HUES64 (cell line): ENCODE results near the gene PM20D2.

Experiments used
- H3K27ac ChIP-seq: 2 replicates; pipeline ENCODE4 v1.7.0; 2013; ENCODE audit warnings: low read depth, low read length, inconsistent platforms
- H3K27me3 ChIP-seq: 2 replicates; pipeline ENCODE4 v1.6.1; 2013; ENCODE audit warnings: mild to moderate bottlenecking, low read length; ENCODE audit not compliant: insufficient read depth
- H3K36me3 ChIP-seq: 2 replicates; pipeline ENCODE4 v1.6.1; 2013; ENCODE audit warnings: mild to moderate bottlenecking, low read length; ENCODE audit not compliant: insufficient read depth
- H3K4me1 ChIP-seq: 2 replicates; pipeline ENCODE4 v1.6.1; 2013; ENCODE audit warnings: mild to moderate bottlenecking, low read length, moderate library complexity; ENCODE audit not compliant: insufficient read depth
- H3K4me3 ChIP-seq: 2 replicates; pipeline ENCODE4 v1.5.1; 2013; ENCODE audit warnings: mild to moderate bottlenecking, low read length, moderate library complexity
- H3K9ac ChIP-seq: 2 replicates; pipeline ENCODE4 v1.6.1; 2013; ENCODE audit warnings: mild to moderate bottlenecking, low read depth, low read length
- H3K9me3 ChIP-seq: 2 replicates; pipeline ENCODE4 v1.6.1; 2013; ENCODE audit warnings: low read depth, low read length; ENCODE audit not compliant: insufficient read depth
- WGBS: fragments of 150-250, 120-280 bp; methylation state at CpG from one replicate; pipeline ENCODE4 v1.1.7; 2013; ENCODE audit warnings: missing lambda C conversion rate; 5-methylcytosine and 5-hydroxymethylcytosine counted together

Gene PM20D2

DNA sequence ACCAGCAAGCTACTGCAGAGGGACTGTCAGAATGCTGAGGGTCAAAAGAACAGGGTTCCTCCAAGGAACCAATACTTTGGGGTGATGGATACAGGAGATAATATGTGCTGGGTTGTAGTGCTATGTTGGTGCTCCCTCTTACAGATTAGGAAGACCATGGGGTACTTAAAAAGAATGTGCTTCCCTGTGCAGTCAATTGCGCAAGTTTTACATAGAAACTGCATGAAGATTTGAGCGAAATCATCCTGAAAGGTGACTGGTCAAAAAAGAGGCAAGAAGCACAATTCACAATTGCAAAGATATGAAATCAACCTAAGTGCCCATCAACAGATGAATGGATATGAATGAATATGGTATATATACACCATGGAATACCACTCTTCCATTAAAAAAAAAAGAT, 37.4 kb downstream of the PM20D2 start:
- H3K4me3 ChIP-seq = no peak overlapping the region
- H3K36me3 ChIP-seq = no peaks in the 10 kb centered on the region
- H3K27me3 ChIP-seq = no peaks in the 10 kb centered on the region
- H3K27ac ChIP-seq = no peak overlapping the region
- H3K9ac ChIP-seq = no peak overlapping the region
- 67% methylated on average over 2 of the region's 2 CpGs for WGBS
- no peaks in the 10 kb centered on the region for H3K4me1 ChIP-seq
- H3K9me3 ChIP-seq = no peaks in the 10 kb centered on the region

DNA sequence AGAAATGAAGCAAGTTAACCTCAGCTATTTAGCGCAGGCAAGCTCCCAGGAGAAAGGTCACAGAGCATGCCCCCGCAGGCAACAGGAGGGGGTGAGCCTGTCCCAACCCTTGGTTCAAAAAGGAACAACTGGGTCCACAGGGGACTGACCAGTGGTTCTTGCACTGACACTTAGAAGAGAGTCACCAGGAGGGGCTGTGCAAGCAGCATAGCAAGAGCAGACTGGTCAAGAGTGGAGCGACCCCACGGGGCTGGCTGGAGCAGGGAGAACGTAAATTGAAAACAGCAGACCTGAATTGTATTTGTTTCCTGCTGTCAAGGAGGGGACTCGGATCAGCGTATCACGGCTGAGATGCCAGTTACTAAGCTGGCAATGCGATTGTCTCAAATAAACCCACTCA, 38.5 kb downstream of the PM20D2 start:
- Histone ChIP-seq H3K9ac (no peak overlapping the region), H3K27ac (no peak overlapping the region), H3K4me1 (no peaks in the 10 kb centered on the region), H3K4me3 (no peak overlapping the region), H3K36me3 (no peaks in the 10 kb centered on the region), H3K9me3 (no peaks in the 10 kb centered on the region), H3K27me3 (no peaks in the 10 kb centered on the region)
- WGBS = 91% methylated on average over 9 of the region's 9 CpGs

DNA sequence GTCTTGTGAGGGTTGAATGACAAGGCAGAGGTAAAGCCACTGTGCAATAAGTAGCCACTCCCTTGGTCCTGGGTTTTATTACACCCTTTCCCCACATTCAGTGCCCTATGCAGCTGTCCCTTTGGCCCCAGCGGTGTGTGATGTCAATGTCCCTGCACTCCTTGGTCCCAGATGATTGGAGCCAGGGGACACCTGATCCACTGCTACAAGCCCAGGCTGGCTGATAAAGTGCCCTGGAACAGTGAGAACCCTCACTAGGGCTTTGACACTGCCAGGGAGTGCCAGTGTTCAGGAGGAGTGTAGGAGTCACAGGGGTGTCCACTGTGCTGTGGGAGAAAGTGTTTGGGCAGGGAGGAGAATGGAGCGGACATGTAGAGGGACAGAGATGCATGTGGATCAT, 40.9 kb downstream of the PM20D2 start:
- Histone ChIP-seq H3K9me3 (no peaks in the 10 kb centered on the region), H3K4me3 (no peak overlapping the region), H3K9ac (no peak overlapping the region), H3K27me3 (no peaks in the 10 kb centered on the region), H3K36me3 (no peaks in the 10 kb centered on the region), H3K27ac (no peak overlapping the region), H3K4me1 (peaks cover 13% of the 10 kb centered on the region)
- 90% methylated on average over 2 of the region's 2 CpGs for WGBS

DNA sequence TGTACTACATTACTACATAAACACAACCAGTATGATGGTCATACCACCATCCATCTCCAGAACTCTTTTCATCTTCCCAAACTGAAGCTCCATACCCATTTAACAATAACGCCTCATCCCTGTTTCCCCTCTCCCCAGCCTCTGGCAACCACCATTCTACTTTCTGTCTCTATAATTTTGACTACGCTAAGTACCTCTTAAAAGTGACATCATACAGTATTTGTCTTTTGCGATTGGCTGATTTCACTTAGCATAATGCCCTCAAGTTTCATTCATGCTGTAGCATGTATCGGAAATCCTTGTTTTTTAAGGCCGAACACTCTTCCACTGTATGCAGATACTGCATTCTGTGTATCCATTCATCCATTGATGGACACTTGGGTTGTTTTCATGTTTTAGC, 41.6 kb downstream of the PM20D2 start:
- Histone ChIP-seq H3K9ac (no peak overlapping the region), H3K4me3 (no peak overlapping the region), H3K9me3 (no peaks in the 10 kb centered on the region), H3K4me1 (peaks cover 13% of the 10 kb centered on the region), H3K27ac (no peak overlapping the region), H3K27me3 (no peaks in the 10 kb centered on the region), H3K36me3 (no peaks in the 10 kb centered on the region)
- 90% methylated on average over 5 of the region's 5 CpGs for WGBS

DNA sequence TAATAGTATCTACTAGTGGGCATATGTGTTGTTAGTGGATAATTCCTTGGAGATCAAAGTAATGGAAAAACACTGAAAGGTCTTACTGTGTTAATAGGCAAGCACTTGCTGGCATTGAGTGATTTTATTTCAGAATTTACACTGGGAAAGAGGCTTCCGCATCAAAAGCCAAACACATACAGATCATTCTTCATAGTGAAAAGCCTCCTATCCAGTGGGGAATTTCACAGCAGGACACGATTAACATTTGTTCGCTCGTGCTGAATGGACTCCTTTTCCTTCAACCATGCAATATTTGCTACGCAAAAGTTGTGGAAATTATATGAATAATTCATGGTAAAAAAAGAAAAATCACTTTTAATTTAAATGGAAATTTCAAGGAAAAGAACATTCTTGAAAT, 44.9 kb downstream of the PM20D2 start:
- H3K36me3 ChIP-seq = no peaks in the 10 kb centered on the region
- H3K27me3 ChIP-seq = no peaks in the 10 kb centered on the region
- H3K9ac ChIP-seq = no peak overlapping the region
- H3K27ac ChIP-seq = no peak overlapping the region
- 72% methylated on average over 4 of the region's 5 CpGs for WGBS
- H3K4me1 ChIP-seq = peaks cover 13% of the 10 kb centered on the region
- peaks cover 3% of the 10 kb centered on the region; the same call in 1 of the 2 replicates for H3K9me3 ChIP-seq
- H3K4me3 ChIP-seq = no peak overlapping the region

DNA sequence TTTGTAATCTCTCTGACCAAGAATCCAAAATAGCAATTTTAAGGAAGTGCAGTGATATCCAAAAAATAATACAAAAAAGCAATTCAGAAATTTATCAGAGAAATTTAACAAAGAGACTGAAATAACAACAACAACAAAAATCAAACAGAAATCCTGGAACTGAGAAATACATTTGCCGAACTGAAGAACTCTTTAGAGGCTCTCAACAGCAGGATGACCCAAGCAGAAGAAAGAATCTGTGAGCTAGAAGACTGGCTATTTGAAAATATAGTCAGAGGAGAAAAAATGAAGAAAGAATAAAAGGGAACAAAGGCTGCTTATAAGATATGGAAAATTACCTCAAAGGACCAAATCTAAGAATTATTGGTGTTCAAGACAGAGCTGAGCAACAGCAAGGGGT, 48.7 kb downstream of the PM20D2 start:
- Histone ChIP-seq H3K9ac (no peak overlapping the region), H3K27ac (no peak overlapping the region), H3K36me3 (no peaks in the 10 kb centered on the region), H3K4me1 (peaks cover 13% of the 10 kb centered on the region), H3K27me3 (no peaks in the 10 kb centered on the region), H3K4me3 (no peak overlapping the region), H3K9me3 (peaks cover 3% of the 10 kb centered on the region; the same call in 1 of the 2 replicates)
- WGBS = 95% methylated on average over 1 of the region's 1 CpG

DNA sequence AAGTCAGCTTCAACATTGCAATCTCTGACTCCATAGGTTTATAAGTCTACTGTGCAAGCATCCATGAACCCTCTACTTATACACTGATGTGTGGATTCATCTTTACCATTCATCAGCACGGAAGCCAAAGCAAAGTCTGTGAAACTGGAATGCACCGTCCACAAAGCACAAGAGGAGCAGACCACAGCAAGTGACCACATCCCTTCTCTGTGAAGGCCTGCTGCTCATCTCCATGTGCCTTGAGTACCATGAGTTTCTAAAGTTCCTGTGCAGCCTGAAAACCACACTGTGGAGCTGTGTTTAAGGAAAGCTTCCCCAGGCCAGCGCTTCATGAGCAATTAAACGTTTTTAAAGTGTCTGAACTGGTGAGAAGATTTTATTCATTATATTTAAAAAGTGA, 51.3 kb downstream of the PM20D2 start:
- Histone ChIP-seq H3K27ac (no peak overlapping the region), H3K36me3 (no peaks in the 10 kb centered on the region), H3K9ac (no peak overlapping the region), H3K4me1 (no peaks in the 10 kb centered on the region), H3K9me3 (peaks cover 3% of the 10 kb centered on the region; the same call in 1 of the 2 replicates), H3K4me3 (no peak overlapping the region), H3K27me3 (no peaks in the 10 kb centered on the region)
- WGBS = 71% methylated on average over 4 of the region's 4 CpGs

DNA sequence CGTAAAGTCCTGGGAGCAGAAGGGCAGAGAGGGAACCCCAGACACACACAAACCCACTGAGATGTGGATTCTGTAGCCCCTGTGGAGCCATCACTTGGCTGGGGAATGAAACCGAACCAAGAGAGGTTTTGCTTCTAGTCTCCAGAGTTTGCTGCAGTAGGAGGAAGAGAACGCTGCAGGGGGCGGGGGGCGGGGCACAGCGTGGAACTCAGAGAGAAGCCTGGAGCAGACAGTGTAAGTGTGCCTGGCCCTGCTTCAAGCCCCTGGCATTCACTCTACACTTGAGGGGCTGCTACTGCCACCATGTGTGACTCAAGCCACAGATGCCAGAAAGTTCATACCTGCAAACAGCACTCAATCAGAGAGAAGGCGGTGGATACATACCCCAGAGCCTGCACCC, 52.4 kb downstream of the PM20D2 start:
- H3K9me3 ChIP-seq = peaks cover 3% of the 10 kb centered on the region; the same call in 1 of the 2 replicates
- H3K9ac ChIP-seq = no peak overlapping the region
- WGBS = 62% methylated on average over 7 of the region's 7 CpGs
- H3K27me3 ChIP-seq = no peaks in the 10 kb centered on the region
- H3K4me1 ChIP-seq = no peaks in the 10 kb centered on the region
- no peak overlapping the region for H3K27ac ChIP-seq
- no peaks in the 10 kb centered on the region for H3K36me3 ChIP-seq
- no peak overlapping the region for H3K4me3 ChIP-seq

DNA sequence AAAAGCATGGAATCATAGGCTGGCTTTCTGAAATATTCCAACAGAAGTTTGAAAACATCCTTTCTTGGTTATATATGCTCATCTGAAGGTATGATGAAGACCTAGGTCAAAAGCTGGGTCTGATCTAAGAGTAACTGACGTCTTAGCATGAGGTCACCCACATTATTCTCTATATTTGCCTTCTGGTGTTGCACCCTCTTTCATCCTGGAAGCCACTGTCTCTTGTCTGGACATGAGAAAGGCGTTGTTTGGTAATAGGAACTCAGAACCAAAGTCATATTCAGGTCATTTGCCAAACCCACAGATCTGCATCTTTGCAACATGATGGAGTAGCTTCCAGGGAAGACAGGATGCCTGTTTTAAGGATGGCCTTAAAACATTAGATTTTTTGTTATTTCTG, 53.7 kb downstream of the PM20D2 start:
- no peak overlapping the region for H3K9ac ChIP-seq
- 90% methylated on average over 2 of the region's 2 CpGs for WGBS
- H3K36me3 ChIP-seq = no peaks in the 10 kb centered on the region
- no peaks in the 10 kb centered on the region for H3K27me3 ChIP-seq
- no peak overlapping the region for H3K27ac ChIP-seq
- H3K4me1 ChIP-seq = no peaks in the 10 kb centered on the region
- H3K9me3 ChIP-seq = peaks cover 3% of the 10 kb centered on the region; the same call in 1 of the 2 replicates
- no peak overlapping the region for H3K4me3 ChIP-seq

DNA sequence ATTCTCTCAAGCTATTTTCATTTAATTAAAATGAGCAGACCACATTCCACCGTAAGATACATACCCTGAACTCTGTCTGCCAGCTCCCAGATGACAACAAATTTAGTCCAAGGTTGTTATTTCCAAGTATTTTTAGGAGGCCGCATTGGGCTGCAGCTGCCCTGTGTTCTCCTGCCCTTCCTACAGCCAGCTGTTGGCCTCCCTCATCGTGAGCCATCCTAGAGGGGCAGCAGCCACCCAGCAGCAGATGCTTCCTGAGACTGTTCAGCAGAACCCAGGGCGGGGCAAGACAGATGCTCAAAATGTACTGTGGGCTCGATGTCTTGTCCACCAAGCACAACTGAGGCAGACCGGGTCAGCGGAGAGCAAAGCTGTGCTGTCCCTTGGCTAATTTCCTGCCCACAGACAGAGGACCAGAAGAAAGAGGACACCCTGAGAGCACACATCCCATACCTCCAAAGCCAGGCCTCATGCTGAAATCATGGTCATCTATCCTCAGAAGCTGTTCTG, 54.9 kb downstream of the PM20D2 start:
- no peaks in the 10 kb centered on the region for H3K27me3 ChIP-seq
- no peaks in the 10 kb centered on the region for H3K4me1 ChIP-seq
- H3K4me3 ChIP-seq = no peak overlapping the region
- no peaks in the 10 kb centered on the region; the same call in 1 of the 2 replicates for H3K9me3 ChIP-seq
- no peaks in the 10 kb centered on the region for H3K36me3 ChIP-seq
- no peak overlapping the region for H3K9ac ChIP-seq
- no peak overlapping the region for H3K27ac ChIP-seq
- 95% methylated on average over 7 of the region's 7 CpGs for WGBS

DNA sequence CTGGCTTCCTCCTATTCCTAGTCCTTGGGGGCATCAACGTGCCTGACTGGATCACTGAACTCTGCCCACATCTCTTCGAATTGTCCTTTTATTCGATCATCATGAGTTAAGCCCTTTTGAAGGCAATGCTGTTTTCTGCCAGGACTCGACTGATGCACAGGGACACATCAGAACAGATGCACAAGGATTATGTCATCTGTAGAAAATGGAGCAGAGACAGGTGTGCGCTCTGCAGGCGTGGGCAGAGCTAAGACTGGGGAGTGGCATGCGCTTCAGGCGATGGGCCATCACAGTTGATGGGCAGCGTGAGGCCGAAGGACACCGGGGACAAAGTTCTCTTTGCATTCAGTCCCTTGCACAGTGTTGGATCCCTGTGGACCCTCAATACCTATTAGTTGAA, 58.2 kb downstream of the PM20D2 start:
- H3K27ac ChIP-seq = no peak overlapping the region
- H3K27me3 ChIP-seq = no peaks in the 10 kb centered on the region
- H3K9me3 ChIP-seq = no peaks in the 10 kb centered on the region
- H3K36me3 ChIP-seq = no peaks in the 10 kb centered on the region
- no peak overlapping the region for H3K9ac ChIP-seq
- 89% methylated on average over 11 of the region's 11 CpGs for WGBS
- H3K4me3 ChIP-seq = no peak overlapping the region
- H3K4me1 ChIP-seq = no peaks in the 10 kb centered on the region

DNA sequence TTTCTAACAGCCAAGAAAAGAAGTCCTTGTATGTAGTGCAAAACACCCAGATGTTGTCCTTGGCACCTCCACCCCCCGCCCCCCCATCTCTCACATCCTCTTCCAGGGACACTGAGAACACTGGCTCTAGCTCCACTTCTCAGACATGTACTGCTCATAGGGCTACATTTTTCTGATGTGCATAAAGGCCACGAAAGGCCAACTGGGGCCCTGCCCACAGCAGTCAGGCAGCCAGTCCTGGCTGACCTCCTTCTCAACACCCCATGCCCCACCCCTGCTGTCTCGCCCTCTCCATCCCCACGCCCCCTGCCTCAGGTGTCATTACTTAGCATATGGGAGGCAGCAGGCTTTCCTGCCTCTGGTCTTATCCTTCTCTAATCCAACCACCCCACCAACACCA, 60.0 kb downstream of the PM20D2 start:
- no peak overlapping the region for H3K4me3 ChIP-seq
- no peaks in the 10 kb centered on the region for H3K9me3 ChIP-seq
- no peaks in the 10 kb centered on the region for H3K4me1 ChIP-seq
- H3K36me3 ChIP-seq = no peaks in the 10 kb centered on the region
- no peak overlapping the region for H3K9ac ChIP-seq
- no peaks in the 10 kb centered on the region for H3K27me3 ChIP-seq
- no peak overlapping the region for H3K27ac ChIP-seq
- 71% methylated on average over 4 of the region's 4 CpGs for WGBS
